HG02973 (cell line): ENCODE measurements around the gene PKP4.
"Not testable (repeated sequence)": the region's sequence is repeated elsewhere in the genome, so short reads cannot be mapped to it uniquely, and the experiment has no call there.

ENCODE experiments used
- ATAC-seq: cut with Tn5 transposase; IDR thresholded peaks from one replicate; pipeline ENCODE4 v1.9.1; 2021; ENCODE audit warnings: moderate library complexity; ENCODE audit not compliant: unreplicated experiment

Gene PKP4

DNA sequence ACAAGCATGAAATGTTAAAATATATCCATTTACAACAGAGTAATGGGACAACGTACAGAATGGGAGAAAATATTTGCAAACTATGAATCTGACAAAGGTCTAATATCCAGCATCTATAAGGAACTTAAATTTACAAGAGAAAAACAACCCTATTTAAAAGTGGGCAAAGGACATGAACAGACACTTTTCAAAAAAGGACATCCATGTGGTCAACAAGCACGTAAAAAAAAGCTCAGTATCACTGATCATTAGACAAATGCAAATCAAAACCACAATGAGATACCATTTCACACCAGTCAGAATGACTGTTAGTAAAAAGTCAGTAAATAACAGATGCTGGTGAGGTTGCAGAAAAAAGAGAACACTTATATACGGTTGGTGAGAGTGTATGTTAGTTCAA lies 16.1 kb downstream of the PKP4 start:
- ATAC-seq = not testable (repeated sequence)

DNA sequence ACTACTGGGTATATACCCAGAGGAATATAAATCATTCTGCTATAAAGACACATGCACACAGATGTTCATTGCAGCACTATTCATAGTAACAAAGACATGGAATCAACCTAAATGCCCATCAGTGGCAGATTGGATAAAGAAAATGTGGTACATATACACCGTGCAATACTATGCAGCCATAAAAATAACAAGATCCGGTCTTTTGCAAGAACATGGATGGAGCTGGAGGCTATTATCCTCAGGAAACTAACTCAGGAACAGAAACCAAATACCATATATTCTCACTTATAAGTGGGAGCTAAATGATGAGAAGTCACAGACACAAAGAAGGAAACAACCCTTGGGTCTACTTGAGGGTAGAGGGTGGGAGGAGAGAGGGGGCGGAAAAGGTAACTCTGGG lies 16.5 kb downstream of the PKP4 start:
- not testable (repeated sequence) for ATAC-seq

DNA sequence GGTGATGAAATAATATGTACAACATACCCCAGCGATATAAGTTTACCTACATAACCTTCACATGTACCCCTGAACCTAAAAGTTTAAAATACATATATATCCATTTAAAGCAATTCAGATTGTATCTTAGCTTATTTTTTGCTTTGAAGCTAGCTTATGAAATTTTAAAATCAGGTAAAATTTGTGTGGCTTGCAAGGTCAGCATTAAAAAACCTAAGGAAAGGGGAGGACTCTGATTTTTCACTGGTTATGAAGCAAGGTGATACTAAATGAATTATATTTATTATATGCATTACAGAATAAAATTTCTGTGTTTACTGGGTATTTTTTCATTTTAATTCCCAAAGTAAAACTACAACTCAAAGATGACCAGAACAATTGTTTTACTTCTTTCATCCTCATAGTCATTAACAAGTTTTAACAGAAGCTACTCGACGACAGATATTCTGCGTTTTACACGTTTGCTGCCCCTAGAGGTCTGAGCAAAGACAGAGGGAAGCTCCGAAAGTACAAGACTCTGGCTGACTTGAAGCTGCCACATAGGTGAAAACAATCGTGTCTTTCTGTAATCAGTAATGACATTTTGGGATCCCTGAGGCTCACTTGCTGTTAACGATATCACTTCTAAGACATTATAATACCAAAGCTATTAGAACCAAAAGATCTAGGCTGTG lies 17.1 kb downstream of the PKP4 start:
- no peak for ATAC-seq

DNA sequence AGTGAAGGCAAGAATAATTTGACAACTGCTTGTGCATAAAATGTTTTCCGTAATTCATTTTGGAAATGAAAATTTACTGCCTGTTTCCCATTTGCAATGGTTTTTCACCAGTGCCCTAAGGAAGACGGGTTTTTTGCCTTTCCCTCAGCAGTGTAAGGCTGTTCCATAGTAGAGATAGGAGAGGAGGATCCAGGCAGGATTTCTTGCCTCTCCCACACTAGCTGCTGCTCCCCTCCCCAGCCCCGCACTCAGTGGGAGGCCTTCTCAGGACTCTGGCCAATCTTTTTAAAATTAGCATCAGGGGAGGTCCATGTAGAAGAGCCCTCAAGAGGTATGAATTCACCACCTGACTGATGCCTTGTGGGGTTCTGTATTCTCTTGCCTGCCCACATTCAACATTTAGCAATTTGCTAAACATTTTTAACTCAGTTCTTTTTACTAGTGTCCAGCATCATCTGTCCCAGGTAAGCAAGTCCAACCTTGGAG lies 17.8 kb downstream of the PKP4 start:
- ATAC-seq = not testable (repeated sequence)

DNA sequence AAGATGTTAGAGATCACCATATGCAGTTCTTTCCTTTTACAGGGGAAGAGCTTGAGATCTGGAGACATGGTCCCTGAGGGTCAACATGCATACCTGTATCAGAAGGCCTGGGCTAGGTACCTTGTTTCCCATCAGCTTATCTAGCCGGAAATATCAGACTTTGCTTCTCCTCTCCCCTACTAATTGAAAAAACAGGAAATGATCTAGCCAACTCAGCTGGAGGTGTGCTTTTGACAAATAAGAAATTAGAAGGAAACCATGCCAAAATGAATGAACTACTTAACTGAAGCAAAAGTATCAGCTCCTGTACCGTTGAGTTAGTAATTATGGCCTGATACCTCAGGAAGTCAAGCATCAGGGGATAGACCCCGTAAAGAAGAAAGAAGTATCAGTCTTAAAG lies 20.4 kb downstream of the PKP4 start:
- ATAC-seq = no peak

DNA sequence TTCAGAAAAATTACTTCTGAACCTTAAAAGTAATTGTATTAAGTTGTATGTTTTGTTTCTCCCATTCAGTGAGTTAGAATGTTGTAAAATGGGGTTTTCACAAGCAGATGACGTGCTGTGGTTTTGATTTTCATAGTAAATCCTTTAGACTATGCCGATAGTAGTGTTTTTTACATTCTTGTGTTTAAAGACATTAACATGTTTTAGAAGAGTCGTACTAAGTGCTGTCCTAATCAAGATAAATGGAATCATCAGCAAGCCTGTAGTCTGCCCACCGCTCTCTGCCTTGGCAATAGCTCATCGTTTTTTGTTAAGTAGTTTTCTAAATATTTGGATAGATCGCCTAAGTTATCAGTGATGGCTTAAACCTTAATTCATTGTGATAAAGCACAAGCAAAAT lies 21.5 kb downstream of the PKP4 start:
- ATAC-seq = no peak

DNA sequence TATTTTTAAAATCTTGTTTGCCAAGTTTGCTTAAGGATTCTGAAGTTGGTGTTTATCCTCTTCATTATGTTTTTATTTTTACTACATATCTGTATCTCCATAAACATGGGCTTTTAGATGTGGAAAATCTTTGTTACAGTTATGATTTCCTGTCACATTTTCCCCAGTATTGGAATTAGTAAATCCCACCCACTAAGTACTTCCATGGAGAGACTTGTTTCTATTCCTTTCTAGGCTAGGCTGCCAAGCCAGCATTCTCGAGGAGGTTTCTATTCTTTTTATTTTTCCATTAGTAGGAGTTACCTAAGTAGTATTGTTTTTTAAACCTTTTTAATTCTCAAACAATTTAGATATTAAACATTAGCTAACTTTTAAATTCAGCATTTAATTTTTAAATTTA lies 22.1 kb downstream of the PKP4 start:
- ATAC-seq = no peak

DNA sequence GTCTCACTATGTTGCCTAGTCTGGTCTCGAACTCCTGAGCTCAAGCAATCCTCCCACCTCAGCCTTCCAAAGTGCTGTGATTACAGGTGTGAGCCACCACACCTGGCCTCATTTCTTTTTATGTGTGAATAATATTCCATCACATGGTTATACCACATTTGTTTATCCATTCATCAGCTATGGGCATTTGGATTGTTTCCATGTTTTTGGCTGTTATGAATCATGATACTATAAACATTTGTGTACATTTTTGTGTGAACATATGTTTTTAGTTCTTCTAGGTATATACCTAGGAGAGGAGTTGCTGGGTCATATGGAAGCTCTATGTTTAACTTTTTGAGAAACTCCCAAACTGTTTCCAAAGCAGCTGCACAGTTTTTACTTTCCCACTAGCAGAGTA lies 24.4 kb downstream of the PKP4 start:
- no peak for ATAC-seq

DNA sequence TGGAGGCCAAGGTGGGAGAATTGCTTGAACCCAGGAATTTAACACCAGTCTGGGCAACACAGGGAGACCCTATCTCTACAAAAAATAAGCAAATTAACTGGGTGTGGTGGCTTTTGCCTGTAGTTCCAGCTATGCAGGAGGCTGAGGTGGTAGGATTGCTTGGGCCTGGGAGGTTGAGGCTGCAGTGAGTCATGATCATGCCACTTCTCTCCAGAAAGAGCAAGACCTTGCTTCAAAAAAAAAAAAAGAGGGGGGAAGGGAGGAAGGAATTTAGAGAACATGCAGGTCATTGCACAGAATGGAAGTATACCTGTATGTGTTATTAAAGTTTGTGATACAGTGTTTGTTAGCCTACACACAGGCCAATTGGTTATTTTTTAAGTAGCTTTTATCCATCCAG lies 25.8 kb downstream of the PKP4 start:
- no peak for ATAC-seq

DNA sequence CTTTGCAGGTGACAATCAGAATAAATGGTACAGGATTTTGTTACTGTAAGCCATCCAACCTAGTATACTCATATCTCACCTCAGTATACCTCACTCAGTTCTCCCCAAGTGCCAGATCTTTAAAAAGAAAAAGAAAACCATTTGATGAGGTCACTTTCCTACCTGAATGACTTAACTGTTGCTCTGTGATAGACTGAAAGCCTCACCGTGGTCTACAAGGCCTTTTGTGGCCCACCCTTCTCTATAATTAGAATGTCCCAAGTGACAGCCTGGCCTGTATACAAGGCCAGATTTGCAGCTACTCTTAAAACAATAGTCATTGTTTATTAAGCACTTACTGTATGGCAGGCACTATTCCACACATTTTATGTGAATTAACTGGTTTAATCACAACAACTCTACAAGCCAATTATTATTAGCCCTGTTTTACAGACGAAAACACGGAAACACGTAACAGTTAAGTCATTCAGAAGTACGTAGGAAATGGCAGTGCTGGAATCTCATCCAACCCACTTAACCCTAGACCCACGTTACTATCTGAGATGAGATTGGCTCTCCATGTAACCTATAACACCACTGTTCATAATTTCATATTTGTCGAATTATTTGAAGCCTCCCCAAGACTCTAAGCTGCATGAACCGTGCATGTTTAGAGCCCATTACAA lies 28.3 kb downstream of the PKP4 start:
- peak; percentile 63 for ATAC-seq

DNA sequence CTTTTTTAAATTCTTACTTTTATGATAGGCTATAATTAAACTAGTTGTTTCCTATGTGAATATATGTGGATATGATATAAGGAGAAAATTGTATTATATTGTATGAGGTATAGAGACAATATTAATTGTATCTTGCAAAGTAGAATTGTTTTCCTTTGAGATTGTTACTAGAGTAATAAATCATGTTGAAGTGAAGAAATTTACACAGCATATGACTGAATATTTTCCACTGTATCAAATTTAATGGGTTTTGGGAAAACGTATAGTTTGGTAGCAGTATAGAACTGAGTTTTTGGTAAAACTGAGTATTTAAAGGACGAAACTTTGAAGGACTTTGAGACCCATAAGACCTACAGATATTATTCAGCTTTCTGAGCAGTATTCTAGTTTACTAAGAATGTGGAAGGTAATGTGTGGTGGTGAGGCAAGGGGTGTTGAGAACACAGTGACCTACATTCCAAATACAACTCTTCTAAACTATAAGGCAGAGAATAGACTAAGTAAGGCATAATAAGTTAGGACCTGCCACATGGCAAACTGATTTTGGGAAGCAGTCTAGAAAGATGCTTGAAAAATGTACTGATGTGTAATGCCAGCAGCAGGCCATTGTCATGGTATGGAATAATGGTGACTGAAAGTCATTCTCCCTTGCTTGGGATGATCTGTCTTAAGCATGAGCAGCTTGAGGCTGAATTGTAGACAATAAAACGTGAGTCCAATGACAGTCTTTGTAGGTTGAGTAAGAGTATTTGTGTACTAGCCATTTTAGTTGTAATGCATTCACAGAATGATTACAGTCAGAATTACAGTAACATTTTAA lies 29.6 kb downstream of the PKP4 start:
- peak; percentile 7 for ATAC-seq

DNA sequence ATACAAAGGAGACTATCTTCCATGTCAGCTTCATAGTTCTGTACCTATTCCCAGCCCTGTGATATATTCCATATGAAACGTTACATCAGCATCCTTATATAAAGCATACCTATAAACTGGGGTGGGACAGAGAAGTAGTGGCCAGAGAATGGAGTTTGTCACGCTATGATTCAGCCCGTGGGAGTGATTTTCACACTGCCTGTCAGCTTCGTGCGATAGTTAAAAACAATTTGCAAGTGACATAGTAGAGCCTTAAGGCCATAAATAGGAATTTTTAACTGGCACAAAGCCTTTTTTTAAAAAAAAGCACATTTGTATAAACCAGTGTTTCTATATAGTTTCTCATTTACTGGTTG lies 30.2 kb downstream of the PKP4 start:
- ATAC-seq = peak; percentile 52

DNA sequence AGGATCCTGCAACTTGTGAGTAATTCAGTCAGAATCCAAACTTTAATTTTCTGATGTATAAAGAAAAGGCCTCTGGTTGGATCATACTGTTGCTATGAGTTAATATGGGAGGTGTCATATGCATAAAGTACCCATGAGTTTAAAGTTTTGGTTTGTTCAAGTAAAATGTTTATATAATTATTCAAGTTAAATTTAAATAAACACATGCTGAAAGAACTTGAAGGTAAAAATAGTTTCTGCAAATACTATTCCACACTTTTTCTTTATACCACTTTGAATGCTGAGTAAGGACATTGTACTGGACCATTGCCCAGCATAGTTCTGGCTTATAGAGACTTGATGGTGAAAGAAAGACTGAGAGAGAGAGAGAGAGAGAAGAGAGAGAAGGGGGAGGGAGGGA lies 30.7 kb downstream of the PKP4 start:
- no peak for ATAC-seq

DNA sequence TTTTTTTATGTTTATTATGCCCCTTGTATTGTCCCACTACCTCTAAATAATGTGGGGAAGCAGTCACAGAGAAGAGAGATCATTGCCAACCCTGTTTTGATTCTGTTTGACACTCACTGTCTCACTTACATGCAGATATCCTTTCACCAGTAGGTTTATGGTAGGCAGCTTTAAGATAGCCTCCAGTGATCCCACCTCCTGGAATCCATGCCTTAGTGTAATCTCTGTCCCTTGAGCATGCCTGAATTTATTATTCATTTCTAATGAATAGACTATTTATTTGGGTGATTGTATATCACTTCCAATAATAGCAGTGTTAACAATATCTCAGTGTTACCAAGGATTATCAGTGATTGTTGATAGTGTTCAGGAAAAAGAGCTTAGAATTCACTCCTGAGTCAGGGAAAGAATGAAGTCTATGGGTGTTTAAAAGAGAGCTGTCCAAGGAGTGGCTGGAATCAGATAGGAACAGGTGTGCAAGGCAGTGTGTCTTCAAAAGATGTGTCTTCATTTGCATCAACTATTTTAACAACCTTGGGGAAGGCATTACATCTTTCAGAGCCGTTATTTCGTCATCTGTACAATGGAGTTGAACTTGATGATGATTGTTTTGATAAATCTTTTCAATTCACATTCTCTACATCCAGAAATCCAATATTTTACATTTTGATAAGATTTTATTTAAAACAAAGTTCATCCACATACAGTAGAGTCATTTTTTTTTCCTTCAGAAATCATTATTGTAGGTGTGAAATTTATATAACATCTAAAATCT lies 31.9 kb downstream of the PKP4 start:
- no peak for ATAC-seq

DNA sequence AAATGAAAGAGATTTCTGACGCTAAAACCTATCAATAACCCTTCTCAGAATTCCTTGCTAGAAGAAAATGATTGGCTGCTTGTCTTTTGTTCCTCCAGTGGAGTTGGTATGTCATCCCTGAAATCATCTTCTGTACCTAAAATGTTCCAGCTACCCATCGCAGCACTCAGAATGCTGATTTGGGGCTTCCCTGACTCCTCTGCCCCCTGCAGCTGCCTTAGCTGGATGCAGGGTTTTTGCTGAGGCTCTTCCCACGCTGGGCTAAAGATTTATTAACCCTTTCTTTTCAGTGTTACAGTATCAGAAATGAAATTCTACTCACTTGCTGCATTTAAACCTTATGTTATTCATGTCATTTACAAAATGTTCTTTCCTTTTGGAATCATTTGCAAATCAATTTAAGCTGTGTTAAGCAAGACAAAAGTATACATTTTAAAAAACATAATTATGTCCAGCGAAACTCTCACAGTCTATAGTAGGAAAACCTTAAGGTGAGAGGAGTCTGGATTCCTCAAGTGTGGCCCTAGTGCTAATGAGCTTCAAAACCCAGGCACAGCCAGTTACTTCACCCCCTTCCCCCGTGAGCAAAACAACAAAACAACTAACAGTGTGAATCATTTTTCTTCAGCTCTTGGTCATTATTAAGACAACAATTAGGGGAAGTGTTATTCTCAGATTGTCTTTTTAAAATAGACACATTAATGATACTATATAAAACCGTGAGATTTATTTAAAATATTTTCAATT lies 32.8 kb downstream of the PKP4 start:
- ATAC-seq = no peak

DNA sequence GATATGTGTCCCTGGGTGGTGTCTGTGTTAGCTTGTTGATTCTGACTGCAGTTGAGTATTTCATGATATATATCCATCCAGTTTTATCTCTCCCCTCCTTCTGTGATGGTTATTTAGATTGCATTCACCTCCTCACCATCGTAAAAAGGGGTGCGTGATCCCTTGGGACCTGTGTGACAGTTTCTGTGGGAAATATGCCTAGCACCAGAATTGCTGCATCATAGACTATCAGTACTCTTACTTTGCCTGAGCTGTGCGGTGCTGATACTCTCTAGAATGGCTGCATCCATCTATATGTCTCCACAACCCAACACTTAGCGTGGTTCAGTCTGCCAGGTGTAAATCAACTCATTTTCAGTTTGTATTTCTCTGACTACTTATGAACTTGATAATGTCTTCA lies 34.3 kb downstream of the PKP4 start:
- no peak for ATAC-seq

DNA sequence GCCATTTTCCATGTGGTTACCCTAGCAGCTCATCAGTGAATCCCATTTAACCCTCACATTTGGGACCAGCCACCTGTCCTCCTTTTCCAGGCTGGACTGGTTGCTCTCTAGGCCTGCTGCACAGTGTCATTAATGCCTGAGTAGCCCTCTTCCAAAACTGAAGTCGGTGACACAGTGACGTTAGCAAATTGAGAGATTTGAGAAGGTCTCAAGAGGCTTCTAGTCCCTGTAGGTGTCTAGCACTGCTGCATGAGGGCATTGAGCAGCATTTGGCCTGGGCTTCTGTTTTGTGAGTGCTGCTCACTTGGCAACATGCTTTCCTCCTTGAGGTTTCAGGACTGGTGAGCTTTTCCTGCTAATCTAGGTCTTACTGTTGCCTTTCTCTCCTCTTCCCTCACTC lies 36.7 kb downstream of the PKP4 start:
- ATAC-seq = no peak

DNA sequence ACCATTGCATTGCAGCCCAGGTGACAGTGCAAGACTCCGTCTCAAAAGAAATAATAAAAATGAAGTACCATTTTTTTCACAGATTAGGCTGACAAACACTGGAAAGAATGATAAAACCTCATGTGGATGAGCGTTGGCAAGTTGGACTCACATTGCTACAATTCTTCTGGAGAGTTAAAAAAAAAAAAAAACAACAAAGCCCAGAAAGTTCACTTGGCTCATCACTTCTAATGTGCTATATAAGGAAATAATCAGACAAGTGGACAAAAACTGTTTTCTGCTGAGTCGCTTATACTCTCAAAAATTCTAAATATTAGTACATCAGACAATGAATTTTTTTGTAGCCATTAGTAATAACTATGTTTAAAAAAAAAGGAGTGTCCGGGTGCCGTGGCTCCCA lies 38.4 kb downstream of the PKP4 start:
- no peak for ATAC-seq

DNA sequence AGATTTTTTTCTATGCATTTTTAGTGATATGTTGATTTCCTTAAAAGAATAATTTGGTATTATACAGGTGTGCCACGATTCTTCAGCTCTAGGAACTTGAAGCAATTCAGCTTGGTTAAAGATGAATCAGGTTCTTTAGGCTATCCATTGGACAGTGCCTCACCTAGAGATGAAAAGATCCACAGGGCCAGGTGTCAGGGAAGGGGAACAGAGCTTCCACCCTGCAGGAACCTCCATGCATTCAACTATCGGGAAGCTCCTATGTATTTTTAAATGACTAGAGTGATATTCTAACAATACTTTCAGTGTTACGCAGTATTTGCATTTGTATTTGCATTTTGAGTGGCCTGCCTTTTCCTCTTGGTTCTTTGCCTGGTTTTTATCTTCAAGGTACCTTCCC lies 40.2 kb downstream of the PKP4 start:
- no peak for ATAC-seq

DNA sequence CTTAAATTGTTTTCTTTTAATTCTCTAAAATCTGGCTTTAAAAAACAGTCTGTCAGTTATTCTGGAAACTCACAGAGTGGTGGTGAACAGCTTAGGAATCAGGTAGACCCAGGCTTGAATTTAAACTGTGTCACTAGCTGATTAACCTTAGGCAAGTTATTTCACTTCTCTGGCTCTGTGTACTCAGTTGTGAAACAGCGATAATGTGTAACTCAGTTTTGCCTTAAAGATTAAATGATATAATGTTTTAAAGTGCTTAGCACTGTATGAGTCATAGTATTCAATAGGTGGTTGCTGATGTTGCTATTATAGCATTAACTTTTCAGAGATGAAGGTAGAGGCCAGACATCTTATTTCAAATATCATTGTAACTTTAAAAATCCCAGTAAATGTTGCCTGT lies 40.7 kb downstream of the PKP4 start:
- ATAC-seq = no peak
